Breast epithelium (tissue), 3 donors: ENCODE measurements around the gene ANK2.

ENCODE experiments used
- POLR2A ChIP-seq: fragments of 450-650 bp; IDR thresholded peaks from one replicate; pipeline ENCODE4 v1.6.1; 2016; ENCODE audit warnings: antibody characterized with exemption, mild to moderate bottlenecking, moderate library complexity
- TF ChIP-seq, protein P1 (sequence below), 3 donors: fragments of 450-650 bp; IDR thresholded peaks; one replicate each; pipeline ENCODE4 v1.5.1; 2016 to 2017; ENCODE audit warnings: antibody characterized with exemption in 3 of 3, mild to moderate bottlenecking in 3 of 3, moderate library complexity in 3 of 3

- TF ChIP-seq, protein P1, sequence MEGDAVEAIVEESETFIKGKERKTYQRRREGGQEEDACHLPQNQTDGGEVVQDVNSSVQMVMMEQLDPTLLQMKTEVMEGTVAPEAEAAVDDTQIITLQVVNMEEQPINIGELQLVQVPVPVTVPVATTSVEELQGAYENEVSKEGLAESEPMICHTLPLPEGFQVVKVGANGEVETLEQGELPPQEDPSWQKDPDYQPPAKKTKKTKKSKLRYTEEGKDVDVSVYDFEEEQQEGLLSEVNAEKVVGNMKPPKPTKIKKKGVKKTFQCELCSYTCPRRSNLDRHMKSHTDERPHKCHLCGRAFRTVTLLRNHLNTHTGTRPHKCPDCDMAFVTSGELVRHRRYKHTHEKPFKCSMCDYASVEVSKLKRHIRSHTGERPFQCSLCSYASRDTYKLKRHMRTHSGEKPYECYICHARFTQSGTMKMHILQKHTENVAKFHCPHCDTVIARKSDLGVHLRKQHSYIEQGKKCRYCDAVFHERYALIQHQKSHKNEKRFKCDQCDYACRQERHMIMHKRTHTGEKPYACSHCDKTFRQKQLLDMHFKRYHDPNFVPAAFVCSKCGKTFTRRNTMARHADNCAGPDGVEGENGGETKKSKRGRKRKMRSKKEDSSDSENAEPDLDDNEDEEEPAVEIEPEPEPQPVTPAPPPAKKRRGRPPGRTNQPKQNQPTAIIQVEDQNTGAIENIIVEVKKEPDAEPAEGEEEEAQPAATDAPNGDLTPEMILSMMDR (IDR thresholded peaks at IDR 0.05) = no peak
- no peak for TF ChIP-seq POLR2A
Observed at GRCh38 chr4:113056318-113056717, 6.9 kb downstream of the ANK2 start.
